AG04450 (cell line): ENCODE data around the gene ENTPD3. TPM values are rescaled to one million over a fixed set of nuclear protein-coding genes. Genes with fewer than 3 reads are reported as not detected.

Experiments
- CTCF ChIA-PET: fragments of 300-600, 350-600 bp; formaldehyde crosslinking; extraction: SDS; loops from one replicate; lab custom pipeline; 2022; ENCODE audit warnings: antibody characterized with exemption, inconsistent platforms; lab: Charles Lee
- POLR2A ChIA-PET: fragments of 350-600 bp; formaldehyde crosslinking; extraction: SDS; loops from one replicate; lab custom pipeline; 2021; ENCODE audit warnings: antibody characterized with exemption, inconsistent platforms; lab: Yijun Ruan, JAX
- DNase-seq: peaks from one replicate; pipeline ENCODE4 v3.0.0-alpha.2; 2011; ENCODE audit warnings: low read depth, low spot score
- H3K27ac ChIP-seq: one replicate; pipeline ENCODE4 v1.5.1; 2012; ENCODE audit warnings: low read depth, low read length, control low read depth
- H3K27me3 ChIP-seq: one replicate; pipeline ENCODE4 v1.6.0; 2012; ENCODE audit warnings: low read length; ENCODE audit not compliant: control insufficient read depth, insufficient read depth
- H3K4me3 ChIP-seq: 2 replicates; pipeline ENCODE4 v1.5.1; 2011; ENCODE audit warnings: mild to moderate bottlenecking, low read depth, low read length, control low read depth
- H3K9me3 ChIP-seq: 2 replicates; pipeline ENCODE4 v1.5.1; 2012; ENCODE audit warnings: low read length; ENCODE audit not compliant: control insufficient read depth, insufficient read depth
- polyA plus RNA-seq: library from polyadenylated mRNA; depleted of rRNA; stranded (reverse); fragments of >200 nt; gene quantifications from 2 replicates; pipeline ENCODE4 v1.2.3, GENCODE V29; 2011
- TF ChIP-seq, protein P1 (sequence below): IDR thresholded peaks from 2 replicates; pipeline ENCODE4 v1.5.1; 2011; ENCODE audit warnings: low read depth, low read length, control low read depth, inconsistent platforms

The ENTPD3 gene
- polyA plus RNA-seq, 1 experiment, result not detected

DNA sequence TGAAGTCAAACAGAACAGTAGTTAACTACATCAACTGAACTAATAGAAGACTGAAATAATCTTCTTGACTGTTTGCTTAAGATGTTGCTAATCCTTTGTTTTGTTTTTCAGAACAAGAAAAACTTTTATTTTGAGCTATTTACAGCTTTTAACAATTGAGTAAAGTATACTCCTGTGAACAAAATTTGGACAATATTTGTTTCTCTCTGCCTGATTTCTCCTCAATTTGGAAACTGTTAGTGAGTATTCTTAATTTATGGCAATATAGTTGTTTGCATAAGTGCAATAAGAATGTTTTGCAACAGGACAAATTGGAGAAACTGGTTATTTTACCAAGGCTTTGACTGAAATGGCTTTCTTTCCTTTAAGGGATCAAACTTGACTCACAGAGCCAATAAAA lies 36.5 kb upstream of the ENTPD3 start:
- CTCF ChIA-PET, result no interaction called here
- Histone ChIP-seq H3K9me3 (peaks cover 3% of the 10 kb centered on the region; the same call in 1 of the 2 replicates), H3K27me3 (no peaks in the 10 kb centered on the region), H3K4me3 (no peak overlapping the region), H3K27ac (no peak overlapping the region)
- TF ChIP-seq, protein P1, sequence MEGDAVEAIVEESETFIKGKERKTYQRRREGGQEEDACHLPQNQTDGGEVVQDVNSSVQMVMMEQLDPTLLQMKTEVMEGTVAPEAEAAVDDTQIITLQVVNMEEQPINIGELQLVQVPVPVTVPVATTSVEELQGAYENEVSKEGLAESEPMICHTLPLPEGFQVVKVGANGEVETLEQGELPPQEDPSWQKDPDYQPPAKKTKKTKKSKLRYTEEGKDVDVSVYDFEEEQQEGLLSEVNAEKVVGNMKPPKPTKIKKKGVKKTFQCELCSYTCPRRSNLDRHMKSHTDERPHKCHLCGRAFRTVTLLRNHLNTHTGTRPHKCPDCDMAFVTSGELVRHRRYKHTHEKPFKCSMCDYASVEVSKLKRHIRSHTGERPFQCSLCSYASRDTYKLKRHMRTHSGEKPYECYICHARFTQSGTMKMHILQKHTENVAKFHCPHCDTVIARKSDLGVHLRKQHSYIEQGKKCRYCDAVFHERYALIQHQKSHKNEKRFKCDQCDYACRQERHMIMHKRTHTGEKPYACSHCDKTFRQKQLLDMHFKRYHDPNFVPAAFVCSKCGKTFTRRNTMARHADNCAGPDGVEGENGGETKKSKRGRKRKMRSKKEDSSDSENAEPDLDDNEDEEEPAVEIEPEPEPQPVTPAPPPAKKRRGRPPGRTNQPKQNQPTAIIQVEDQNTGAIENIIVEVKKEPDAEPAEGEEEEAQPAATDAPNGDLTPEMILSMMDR, result no peak
- DNase-seq, result no peak
- POLR2A ChIA-PET, result no interaction called here

DNA sequence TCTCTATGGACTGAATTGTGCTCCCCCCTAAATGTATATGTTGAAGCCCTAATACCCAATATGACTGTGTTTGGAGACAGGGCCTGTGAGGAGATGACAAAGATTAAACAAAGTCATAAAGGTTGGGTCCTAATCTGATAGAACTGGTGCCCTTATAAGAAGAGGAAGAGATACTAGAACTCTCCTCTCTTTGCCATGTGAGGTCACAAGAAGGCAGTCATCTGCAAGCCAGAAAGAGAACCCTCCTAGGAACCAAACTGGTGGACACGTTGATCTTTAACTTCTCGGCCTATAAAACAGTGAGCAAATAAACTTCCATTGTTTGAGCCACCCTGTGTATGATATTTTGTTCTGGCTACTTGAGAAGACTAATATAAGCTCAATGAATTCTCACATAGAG lies 31.6 kb upstream of the ENTPD3 start:
- H3K4me3 ChIP-seq, result no peak overlapping the region
- H3K27ac ChIP-seq, result no peak overlapping the region
- DNase-seq, result no peak
- no peaks in the 10 kb centered on the region for H3K27me3 ChIP-seq
- TF ChIP-seq, protein P1, result no peak
- no peaks in the 10 kb centered on the region for H3K9me3 ChIP-seq
- ChIA-PET CTCF (interaction anchor here (0.5 to 0.7 kb wide), 2 partner anchors 85 to 168 kb away, joined by 3 to 7 read pairs; no protein-coding TSS in a partner anchor), POLR2A (interaction anchor here (0.6 kb wide), 1 partner anchor 260 kb away, joined by 5 read pairs; no protein-coding TSS in a partner anchor)

- no peak for DNase-seq
- POLR2A ChIA-PET, result no interaction called here
- Histone ChIP-seq H3K9me3 (no peaks in the 10 kb centered on the region), H3K27me3 (no peaks in the 10 kb centered on the region), H3K27ac (no peak overlapping the region), H3K4me3 (no peak overlapping the region)
- TF ChIP-seq, protein P1, result no peak
- CTCF ChIA-PET, result no interaction called here
These were observed 28.5 kb upstream of the ENTPD3 start for GRCh38 chr3:40358454-40358853.

GRCh38 chr3:40363674-40364073 lies 23.3 kb upstream of the ENTPD3 start:
- no peaks in the 10 kb centered on the region for H3K27me3 ChIP-seq
- no peak overlapping the region for H3K27ac ChIP-seq
- no peak for DNase-seq
- POLR2A ChIA-PET, result no interaction called here
- no peak overlapping the region for H3K4me3 ChIP-seq
- CTCF ChIA-PET, result no interaction called here
- H3K9me3 ChIP-seq, result no peaks in the 10 kb centered on the region
- TF ChIP-seq, protein P1, result no peak

- POLR2A ChIA-PET, result no interaction called here
- Histone ChIP-seq H3K27ac (no peak overlapping the region), H3K9me3 (no peaks in the 10 kb centered on the region), H3K4me3 (no peak overlapping the region), H3K27me3 (no peaks in the 10 kb centered on the region)
- TF ChIP-seq, protein P1, result no peak
- CTCF ChIA-PET, result interaction anchor here (0.6 kb wide), 1 partner anchor 49 kb away, joined by 3 read pairs; no protein-coding TSS in a partner anchor
- DNase-seq, result no peak
These were observed 20.5 kb upstream of the ENTPD3 start for GRCh38 chr3:40366203-40367162.
